ENCODE results near the gene COX7A1.
"Not testable (repeated sequence)": the region's sequence is repeated elsewhere in the genome, so short reads cannot be mapped to it uniquely, and the experiment has no call there.

COX7A1 gene

DNA sequence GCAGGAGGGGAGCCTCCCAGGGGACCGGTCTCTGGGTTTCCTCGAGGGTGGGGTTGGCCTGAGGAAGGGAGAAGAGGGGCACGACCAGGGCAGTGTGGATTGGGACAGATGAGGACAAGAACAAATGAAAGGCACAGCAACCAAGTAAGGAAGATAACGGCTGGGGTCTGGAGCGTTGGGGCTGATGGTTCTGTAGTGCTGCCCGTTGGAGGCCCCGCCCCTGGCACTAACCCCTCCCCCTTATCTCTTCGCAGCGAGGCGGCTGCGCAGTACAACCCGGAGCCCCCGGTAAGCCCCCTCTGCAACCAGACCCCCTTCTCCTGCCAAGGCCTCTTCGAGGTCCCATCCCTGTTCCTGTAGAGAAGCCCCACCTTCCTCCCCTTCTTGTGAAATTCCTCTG lies 10.2 kb downstream of the COX7A1 start:
- no peak for DNase-seq (ENCODE audit: low read depth in 2 of 2, low spot score in 1 of 2)

DNA sequence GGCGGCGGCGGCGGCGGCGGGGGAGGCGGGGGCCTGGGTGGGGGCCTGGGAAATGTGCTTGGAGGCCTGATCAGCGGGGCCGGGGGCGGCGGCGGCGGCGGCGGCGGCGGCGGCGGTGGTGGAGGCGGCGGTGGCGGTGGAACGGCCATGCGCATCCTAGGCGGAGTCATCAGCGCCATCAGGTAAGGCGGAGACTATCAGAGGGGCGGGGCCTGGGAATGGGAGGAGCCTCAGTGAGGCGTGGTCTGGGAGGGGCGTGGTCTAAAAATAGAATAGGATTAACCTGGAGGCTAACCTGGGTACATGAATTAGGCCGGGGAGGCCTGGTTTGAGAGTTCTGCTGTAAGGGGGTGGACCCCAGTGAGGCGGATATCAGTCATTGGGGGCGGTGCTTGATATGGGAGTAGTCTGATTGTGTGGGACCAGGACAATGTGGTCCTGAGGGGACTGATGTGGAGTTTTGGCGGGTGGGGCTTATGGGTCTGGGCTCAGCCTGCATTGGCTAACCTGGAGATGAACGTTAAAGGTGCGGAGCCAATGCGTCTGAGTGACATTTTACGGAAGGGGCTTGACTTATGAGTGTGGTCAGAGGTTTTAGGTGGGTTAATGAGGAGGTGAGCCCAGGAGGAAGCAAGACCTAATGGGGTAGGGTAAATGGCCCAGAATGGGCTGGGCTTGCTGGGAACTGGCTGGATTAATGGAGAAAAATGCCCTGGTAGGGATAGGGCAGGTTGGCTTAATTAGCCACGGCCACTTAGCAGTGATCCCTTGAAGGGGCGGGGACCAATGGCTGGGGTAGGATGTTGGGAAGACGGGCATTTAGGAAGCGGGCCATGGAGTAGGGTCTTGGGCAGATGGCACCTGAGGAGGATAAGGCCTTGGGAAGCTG lies 11.0 kb downstream of the COX7A1 start:
- peak; percentile 76 to 79 for DNase-seq (ENCODE audit: low read depth in 2 of 2, low spot score in 1 of 2)

DNA sequence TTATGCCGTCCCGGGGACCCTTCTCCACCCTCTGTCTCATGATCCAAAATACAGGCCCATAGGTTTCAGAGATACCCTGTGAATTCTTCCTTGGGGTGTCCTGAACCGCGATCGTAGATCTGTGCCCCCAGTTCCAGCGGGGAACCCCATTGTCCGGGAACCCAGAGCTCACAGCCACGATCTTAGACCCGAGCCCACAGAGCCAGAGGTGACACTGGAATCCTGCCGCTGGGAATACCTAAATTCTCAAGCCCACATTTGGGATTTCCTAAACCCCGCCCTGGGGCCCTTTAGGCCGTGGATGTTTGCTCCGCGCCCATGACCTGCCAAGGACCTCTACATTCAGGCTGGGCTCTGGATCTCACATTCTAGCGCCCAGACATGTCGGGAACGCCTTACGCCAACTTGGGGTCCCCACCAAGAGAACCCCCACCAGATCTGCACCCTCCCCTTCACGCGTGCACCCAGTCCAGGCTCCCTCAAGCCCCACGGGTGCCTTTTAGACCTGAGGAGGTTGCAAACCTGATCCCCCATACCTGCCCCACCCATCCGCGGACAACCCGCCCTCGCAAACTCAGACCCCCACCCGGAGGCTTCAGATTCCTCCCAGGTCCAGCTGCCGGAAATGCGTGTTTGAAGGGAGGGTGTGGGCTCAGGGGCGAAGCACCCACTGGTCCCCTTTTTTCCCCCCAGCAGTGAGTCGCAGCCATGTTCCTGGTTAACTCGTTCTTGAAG lies 11.8 kb downstream of the COX7A1 start:
- DNase-seq (ENCODE audit: low read depth in 2 of 2, low spot score in 1 of 2) = peak in 1 of 2 donors; percentile 28

DNA sequence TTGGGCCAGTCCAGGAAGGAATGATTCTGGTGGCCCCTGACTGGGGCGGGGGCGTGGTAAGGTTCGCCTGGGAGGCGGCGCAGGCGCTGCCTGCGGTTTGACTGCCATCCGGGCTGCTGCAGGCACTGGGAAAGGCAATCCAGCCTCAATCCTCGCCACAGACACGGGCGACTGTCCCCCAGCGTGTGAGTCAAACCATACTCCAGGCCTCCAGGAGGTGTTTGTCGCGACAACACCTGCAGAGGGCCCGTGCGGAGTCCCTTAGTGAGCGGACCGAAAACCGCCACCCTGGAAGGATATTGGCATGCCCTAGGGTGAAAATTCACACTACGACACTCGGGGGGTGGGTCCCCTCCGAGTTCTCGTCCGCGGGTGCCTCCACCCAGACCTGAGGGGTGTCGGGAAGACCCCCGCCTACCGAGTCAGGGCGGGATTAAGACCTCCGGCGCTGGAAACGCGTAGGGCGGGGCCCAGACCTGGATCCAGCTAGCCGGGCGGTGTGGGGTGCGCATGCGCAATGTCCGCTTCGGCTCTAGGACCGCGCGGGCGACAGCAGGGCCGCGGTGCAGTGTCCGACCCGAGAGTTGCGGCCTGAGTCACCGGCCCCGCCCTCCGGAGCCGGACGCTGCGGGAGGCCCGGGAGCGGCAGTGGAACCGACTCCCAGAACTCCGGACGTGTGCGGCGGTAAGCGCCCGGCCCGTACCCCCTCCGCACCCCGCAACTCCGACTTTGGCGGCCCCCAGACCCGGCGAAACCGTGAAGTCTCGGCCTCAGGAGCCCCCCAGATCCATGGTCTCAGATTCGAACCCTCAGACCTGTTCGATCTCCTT lies 12.6 kb downstream of the COX7A1 start, which contains the start of gene CAPNS1:
CAPNS1 (plus strand) TSS at position 594 of the 831 bp plus-strand sequence. CDS start 946 bp downstream, outside the sequence.
- peak; percentile 84 to 88 for DNase-seq (ENCODE audit: low read depth in 2 of 2, low spot score in 1 of 2)

DNA sequence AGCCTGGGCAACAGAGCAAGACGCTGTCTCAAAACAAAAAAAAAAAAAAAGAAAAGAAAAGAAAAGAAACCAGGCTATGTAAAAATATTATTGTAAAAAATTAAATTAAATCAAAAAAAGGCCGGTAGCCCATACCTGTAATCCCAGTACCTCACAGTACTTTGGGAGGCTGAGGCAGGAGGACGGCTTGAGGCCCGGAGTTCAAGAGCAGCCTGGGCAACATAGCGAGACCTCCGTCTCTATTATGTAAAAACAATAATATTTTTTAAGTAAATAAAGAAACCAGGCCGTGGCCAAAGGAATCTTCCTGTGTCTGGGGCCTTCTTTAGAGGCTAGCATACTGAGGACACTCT lies 13.2 kb downstream of the COX7A1 start:
- DNase-seq (ENCODE audit: low read depth in 2 of 2, low spot score in 1 of 2) = no peak

DNA sequence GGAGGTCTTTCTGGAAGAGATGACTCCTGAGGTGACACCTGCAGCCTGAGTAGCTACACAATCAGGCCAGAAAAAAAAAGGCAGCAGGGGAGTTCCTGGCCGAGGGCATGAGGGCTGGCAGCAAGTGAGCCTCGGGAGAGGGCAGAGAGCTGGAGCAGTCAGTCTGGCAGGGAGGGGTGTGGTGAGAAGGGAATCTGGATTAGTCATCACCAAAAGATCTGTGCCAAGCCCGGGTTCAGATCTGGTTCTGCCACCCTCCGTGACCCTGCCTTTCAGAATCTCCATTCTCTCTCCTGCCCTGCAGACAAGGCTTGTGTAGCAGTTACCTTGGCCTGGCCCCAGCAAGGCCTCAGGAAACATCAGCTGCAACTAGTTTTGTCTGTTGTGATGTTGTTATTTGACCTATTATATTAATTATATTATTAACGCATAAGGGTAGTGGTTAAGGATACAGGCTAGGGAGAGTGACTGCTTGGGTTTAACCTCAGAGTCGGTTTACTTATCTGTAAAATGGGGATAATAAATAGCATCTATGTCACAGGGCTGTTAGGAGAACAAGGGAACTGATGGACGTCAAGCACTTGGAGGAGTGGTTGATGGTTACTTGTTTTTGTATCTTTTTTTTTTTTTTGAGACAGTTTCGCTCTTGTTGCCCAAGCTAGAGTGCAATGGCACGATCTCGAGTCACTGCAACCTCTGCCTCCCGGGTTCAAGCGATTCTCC lies 15.1 kb downstream of the COX7A1 start:
- no peak for DNase-seq (ENCODE audit: low read depth in 2 of 2, low spot score in 1 of 2)

DNA sequence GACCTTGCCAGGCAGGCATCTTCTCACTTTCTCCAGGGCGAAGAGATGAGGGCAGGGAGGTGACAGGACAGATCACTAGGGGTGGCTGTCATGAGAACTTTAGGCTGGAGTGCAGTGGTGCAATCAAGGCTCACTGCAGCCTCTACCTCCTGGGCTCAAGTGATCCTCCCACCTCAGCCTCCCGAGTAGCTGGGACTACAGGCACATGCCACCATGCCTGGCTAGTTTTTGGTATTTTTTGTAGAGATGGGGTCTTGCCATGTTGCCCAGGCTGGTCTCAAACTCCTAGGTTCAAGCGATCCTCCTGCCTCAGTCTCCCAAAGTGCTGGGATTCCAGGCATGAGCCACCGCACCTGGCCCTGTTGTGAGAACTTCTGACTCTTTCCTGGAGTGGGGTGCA lies 17.4 kb downstream of the COX7A1 start:
- DNase-seq (ENCODE audit: low read depth in 2 of 2, low spot score in 1 of 2) = not testable (repeated sequence)

DNA sequence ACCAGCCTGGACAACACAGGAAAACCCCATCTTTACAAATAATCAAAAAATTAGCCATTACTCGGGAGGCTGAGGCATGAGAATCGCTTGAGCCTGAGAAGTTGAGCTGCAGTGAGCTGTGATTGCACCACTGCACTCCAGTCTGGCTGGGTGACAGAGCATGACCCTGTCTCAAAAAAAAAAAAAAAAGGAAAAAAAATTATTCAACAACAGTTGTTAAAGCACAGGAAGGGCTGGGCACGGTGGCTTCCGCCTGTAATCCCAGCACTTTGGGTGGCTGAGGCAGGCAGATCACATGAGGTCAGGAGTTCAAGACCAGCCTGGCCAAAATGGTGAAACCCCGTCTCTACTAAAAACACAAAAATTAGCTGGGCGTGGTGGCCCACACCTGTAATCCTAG lies 21.0 kb downstream of the COX7A1 start:
- DNase-seq (ENCODE audit: low read depth in 2 of 2, low spot score in 1 of 2) = not testable (repeated sequence)

DNA sequence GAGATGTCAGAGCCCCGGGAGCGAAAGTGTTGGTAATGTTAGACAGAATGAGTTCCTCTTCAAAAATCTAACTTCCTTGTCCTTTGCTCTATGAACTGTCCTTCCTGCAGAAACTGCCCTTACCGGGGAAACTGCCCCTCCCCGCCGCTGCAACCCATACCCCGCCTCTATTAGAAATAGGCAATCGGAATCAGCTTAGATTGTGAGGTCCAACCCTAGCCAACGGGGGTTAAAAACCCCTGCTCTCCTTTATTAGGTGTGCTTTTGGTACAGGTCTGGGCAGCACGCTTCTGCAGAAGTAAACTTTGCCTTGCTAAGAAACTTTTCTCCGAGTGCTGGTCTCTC lies 23.9 kb downstream of the COX7A1 start:
- DNase-seq (ENCODE audit: low read depth in 2 of 2, low spot score in 1 of 2) = no peak

DNA sequence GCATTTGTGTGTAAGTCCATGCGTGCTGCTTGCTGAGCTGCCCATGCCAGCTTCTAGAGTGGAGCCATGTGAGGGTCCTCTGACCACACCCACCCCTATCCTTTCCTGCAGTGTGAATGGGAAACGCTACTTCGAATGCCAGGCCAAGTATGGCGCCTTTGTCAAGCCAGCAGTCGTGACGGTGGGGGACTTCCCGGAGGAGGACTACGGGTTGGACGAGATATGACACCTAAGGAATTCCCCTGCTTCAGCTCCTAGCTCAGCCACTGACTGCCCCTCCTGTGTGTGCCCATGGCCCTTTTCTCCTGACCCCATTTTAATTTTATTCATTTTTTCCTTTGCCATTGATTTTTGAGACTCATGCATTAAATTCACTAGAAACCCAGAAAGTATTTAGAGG lies 26.7 kb downstream of the COX7A1 start:
- DNase-seq (ENCODE audit: low read depth in 2 of 2, low spot score in 1 of 2) = no peak

DNA sequence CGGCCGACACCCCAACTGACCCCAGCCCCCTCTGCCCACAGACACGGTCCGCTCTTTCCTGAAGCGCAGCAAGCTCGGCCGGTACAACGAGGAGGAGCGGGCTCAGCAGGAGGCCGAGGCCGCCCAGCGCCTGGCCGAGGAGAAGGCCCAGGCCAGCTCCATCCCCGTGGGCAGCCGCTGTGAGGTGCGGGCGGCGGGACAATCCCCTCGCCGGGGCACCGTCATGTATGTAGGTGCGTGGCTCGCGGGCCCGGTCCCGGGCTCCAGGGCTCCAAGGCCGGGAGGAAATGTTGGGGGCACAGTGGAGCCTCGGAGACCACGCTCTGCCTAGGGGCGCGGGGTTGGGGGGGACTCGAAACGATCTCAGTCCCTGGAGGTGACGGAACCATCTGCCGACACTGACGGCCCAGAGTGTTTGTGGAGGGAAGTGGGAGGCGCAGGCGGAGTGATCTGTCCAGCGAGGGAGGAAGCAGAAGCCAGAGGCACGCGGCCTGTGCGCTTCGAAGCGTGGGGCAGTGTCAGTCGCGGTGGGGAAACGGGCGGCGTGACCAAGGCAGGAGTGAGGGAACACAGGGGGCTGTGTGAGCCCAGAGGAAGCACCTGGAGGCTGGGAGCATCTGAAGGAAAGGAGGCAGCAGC lies 30.6 kb downstream of the COX7A1 start:
- DNase-seq (ENCODE audit: low read depth in 2 of 2, low spot score in 1 of 2) = no peak

DNA sequence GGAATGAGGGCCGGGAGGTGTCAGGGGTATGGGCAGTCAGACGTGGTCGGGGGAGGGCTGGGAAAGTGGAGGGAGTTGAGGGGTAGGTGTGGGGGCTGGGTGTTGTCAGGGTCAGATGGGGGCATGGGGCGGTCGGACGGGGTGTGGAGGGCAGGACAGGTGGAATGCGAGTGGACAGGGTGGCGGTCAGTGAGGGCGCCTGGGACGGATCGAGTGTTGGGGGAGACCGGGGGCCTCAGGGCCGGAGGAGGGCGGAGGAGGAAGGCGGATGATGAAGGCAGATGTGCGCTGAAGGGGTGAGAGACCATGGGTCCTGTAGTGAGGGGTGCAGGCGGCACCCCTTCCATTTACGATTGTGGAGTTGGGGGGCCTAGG lies 31.3 kb downstream of the COX7A1 start:
- no peak for DNase-seq (ENCODE audit: low read depth in 2 of 2, low spot score in 1 of 2)

DNA sequence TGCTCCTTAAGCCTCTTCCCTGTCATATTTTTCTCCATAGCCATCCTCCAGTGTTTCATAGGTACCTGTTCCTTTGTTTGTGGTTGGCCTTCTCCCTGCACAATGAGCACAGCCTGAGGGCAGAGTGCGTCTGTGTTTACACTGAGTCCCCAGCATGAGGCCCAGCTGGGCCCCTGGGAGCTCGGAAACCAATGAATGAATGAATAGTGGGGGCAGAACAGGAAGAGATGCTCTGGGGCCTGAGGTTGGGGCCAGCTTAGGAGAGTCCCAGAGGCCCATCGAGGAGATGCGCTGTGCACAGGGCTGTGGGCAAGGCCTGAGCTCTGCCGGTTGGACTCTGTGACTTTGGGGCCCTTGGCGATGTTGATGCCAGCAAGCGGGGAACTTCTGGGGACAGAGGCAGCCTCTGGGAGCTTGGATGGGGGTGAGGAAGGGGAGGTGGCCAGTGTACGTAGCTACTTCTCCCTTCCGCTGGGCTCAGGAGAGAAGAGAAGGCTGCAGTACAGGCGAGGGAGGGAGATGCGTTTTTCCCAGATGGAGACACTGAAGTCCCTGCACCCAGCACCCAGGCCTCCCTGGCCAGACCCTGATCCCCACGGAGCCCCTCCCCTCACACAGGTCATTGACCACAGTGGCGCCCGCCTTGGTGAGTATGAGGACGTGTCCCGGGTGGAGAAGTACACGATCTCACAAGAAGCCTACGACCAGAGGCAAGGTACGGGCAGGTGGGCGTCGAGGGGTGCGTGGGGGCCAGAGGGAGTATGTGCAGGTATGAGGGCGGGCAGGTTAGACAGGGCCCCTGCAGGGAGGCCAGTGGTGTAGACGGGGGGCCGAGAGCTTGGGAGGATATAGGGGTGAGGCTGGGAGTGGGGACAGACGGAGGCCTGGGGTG lies 31.9 kb downstream of the COX7A1 start:
- no peak for DNase-seq (ENCODE audit: low read depth in 2 of 2, low spot score in 1 of 2)

DNA sequence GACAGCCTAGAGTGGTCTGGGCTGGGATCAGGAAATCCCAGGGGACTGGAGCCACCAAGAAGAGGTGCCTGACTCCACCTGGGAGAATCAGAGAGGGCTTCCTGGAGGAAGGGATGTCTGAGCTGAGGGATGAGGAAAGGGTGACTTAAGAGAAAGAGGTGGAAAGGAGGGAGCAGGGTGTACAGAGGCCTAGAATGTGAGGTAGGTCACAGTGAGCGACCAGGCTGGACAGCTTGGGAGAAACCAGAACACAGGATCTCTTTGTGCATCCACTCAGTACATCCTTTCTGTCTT lies 36.0 kb downstream of the COX7A1 start:
- DNase-seq (ENCODE audit: low read depth in 2 of 2, low spot score in 1 of 2) = no peak

DNA sequence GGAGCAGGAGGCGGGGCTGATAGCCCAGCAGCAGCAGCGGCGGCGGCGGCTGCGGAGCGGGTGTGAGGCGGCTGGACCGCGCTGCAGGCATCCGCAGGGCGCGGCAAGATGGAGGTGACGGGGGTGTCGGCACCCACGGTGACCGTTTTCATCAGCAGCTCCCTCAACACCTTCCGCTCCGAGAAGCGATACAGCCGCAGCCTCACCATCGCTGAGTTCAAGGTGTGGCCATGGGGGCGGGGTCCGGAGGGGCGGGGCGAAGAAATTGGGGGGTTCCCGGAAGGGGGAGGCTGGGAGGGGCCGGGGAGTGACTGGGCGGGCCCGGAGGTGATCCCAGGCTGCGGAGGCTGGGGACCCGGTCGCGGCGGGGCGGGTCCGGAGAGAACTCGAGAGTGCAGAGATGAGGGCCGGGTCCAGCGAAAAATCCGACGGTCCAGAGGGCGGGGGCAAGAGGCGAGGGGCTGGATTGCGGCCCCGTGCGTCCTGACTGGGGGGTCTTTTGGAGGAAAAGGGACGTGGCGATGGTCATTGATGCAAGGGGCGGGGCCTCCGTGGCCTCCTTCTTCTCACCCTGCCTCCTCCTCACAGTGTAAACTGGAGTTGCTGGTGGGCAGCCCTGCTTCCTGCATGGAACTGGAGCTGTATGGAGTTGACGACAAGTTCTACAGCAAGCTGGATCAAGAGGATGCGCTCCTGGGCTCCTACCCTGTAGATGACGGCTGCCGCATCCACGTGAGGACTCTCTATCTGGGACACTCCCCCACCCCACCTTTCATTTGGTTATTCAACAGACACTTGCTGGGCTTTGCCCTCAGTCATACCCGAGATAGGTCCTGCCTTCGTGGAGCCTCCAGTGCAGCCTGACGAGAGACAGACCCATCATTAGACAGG lies 36.5 kb downstream of the COX7A1 start, which contains the start of gene TBCB:
TBCB (plus strand) TSS at position 16 of the 891 bp plus-strand sequence; CDS start at position 109, 93 bp downstream.
- DNase-seq (ENCODE audit: low read depth in 2 of 2, low spot score in 1 of 2) = peak; percentile 82 to 88

DNA sequence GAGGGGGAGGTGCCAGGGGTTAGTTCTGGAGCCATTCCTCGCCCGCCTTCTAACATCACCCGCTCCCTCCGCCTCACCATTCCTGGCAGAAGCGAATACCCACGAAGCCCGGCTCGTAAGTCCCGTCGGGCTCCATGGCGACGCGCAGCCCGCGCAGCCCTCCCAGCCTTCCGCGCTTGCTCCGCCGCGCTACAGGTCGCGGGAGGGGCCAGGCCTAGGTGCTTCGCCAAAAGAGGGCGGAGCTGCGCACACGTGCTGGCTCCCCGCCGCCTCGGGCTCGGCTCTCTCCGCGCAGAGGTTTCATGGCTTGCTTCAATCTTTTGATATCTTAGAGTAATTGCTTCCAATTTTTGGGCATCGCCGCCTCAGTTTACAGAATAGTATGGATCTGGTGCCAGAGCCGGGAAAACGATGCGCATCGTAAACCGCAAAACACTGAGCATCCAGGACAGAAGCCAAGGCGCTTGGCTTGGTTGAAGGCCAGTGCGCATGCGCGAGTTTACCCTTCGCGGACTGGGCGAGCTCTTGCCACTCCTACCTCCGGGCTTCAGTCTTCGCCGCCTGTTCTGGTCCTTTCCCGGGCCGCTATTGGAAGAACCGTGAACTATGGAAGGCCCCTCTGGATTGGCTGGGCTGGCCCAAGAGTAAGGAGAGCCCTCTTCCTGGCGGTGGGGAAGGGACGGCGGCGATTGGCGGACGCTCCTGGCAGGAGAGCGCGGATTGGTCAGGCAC lies 37.4 kb downstream of the COX7A1 start, which contains the start of gene POLR2I:
POLR2I (minus strand) TSS at position 155 of the 732 bp plus-strand sequence; CDS start at position 136, 19 bp downstream.
- DNase-seq (ENCODE audit: low read depth in 2 of 2, low spot score in 1 of 2) = peak; percentile 97 to 98

DNA sequence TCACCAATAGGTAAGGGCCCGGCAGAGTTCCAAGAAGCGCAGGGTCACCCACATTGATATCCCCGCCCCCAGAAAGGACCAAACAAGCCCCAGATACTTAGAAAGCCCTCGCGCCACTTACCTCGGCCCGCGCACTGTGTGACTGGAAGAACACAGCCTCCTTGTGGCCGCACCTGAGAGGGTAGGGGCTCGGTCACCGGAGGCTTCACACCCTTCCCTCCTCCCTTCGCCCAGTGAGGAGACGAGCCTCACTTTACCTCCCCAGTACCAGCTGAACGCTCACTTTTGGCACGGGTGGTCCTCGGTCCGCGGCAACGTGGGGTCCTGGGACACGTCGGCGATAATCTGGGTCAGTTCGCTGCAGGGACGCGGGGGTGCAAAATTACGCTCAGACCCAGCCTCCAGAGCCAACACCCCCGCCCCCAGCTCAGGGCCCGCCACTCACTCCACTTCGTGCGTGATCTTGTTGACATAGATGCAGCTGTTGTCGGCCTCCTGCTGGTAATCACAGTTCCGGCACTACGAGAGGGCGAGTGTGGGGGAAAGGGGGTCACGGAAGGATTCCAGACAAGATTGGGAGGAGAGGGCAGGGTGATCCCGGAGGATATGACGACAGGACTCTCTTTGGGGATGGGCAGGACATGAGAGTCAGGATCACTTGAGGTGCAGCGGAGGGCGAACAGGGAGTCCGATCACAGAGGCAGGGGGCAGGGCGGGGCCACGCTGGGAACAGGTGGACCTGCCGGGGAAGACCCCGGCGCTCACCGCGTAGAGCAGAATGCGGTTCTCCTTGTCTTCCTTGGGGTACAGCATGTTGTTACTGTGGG lies 38.1 kb downstream of the COX7A1 start:
- DNase-seq (ENCODE audit: low read depth in 2 of 2, low spot score in 1 of 2) = no peak
